Measurements from ENCODE around the gene FCN1. TPM values are rescaled to one million over a fixed set of nuclear protein-coding genes. Genes with fewer than 3 reads are reported as not detected.

The FCN1 gene
- total and polyA plus RNA-seq, 2 donors, result 1.9 to 3.6 TPM

GRCh38 chr9:134883040-134883782, 34.5 kb downstream of the FCN1 start:
- DNase-seq (ENCODE audit: extremely low spot score), result no peak
- WGBS, result 91% methylated on average over 18 of the region's 18 CpGs

DNA sequence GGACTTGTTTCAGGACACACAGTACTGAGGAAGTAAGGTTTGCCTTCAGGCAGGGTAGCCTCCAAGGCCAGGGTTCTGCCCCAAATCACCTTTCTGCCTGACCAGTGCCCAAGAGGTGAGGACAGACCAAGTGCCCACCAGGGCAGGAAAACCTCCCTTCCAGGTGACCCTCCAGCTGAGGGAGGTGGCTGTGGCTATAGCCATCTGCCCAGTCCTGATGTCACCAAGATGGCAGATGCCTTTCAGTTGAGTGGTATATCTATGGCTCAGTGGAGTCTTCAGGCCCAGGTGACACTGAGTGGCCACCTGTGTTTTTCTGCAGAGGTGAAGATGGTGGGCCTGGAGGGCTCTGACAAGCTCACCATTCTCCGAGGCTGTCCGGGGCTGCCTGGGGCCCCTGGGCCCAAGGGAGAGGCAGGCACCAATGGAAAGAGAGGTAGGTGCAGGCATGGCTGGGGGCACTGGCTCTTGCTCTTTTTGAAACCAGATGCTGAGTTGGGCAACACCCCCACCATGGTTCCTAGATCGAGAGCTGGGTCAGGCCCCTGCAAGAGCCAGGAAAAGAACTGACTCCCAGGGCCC, 35.4 kb downstream of the FCN1 start:
- Histone ChIP-seq H3K4me1 (ENCODE audit: insufficient read depth) (no peaks in the 10 kb centered on the region), H3K4me3 (ENCODE audit: low read depth, low read length) (no peak overlapping the region), H3K27ac (ENCODE audit: low read depth) (no peak overlapping the region), H3K36me3 (ENCODE audit: insufficient read depth) (no peaks in the 10 kb centered on the region)
- no peak for DNase-seq (ENCODE audit: extremely low spot score)
- WGBS, result 83% methylated on average over 3 of the region's 3 CpGs

More at GRCh38 chr9:134883040-134883782, 34.5 kb downstream of the FCN1 start:
- Histone ChIP-seq H3K4me3 (ENCODE audit: low read depth, low read length) (no peak overlapping the region), H3K36me3 (ENCODE audit: insufficient read depth) (no peaks in the 10 kb centered on the region), H3K4me1 (ENCODE audit: insufficient read depth) (no peaks in the 10 kb centered on the region), H3K27ac (ENCODE audit: low read depth) (no peak overlapping the region)

GRCh38 chr9:134881313-134881670, 36.4 kb downstream of the FCN1 start:
- DNase-seq (ENCODE audit: extremely low spot score), result no peak
- H3K4me3 ChIP-seq (ENCODE audit: low read depth, low read length), result no peak overlapping the region
- 90% methylated on average over 13 of the region's 13 CpGs for WGBS
- H3K4me1 ChIP-seq (ENCODE audit: insufficient read depth), result no peaks in the 10 kb centered on the region
- no peaks in the 10 kb centered on the region for H3K36me3 ChIP-seq (ENCODE audit: insufficient read depth)
- no peak overlapping the region for H3K27ac ChIP-seq (ENCODE audit: low read depth)

- 79% methylated on average over 25 of the region's 25 CpGs for whole genome bisulfite sequencing
Observed at GRCh38 chr9:134880484-134881312, 37.0 kb downstream of the FCN1 start, which contains the start of gene FCN2. Gene FCN2 (plus strand): TSS chr9:134880810. CDS start chr9:134880822, 12 bp downstream.

DNA sequence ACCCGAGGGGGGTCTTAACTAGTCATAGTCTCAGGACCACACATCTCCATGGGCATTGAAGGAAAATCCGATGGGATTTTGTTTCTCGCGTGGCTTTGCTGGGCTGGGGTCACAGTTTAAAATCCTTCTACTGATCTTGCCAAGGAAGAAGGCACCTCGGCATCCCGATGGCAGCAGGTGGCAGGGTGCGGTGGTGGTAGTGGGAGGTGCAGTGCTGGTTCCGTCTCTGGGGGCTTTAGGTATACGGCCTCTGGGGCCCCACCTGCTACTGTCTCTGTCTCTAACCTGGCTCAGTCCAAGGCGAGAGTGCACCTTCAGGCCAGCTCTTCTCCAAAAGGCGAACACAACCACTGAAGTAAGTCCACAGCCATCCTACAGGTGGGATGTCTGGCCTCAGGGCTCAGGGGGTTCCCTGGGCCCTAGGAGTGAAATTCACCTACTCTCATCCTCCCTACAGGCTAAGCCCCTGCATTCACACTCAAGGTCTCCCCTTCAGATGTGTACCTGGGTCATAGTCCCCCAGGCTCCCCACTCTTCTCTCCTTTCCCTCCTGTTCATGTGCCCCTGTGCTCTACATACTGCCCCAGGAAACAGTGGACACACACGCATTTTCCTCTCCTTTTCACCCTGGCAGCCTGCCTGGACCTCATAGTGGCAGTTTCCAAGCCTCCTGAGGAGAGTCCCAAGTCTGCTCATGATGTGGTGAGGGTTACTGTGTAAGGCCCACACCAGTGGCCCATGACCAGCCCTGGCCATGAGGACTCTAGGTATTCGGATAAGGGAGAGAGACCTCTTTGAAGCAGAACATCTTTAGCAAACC, 37.8 kb downstream of the FCN1 start:
- no peak overlapping the region for H3K4me3 ChIP-seq (ENCODE audit: low read depth, low read length)
- no peak overlapping the region for H3K27ac ChIP-seq (ENCODE audit: low read depth)
- 91% methylated on average over 13 of the region's 13 CpGs for WGBS
- DNase-seq (ENCODE audit: extremely low spot score), result no peak
- H3K36me3 ChIP-seq (ENCODE audit: insufficient read depth), result no peaks in the 10 kb centered on the region
- no peaks in the 10 kb centered on the region for H3K4me1 ChIP-seq (ENCODE audit: insufficient read depth)

More at GRCh38 chr9:134880484-134881312, 37.0 kb downstream of the FCN1 start, which contains the start of gene FCN2:
- no peak within 1 kb of the TSS for H3K27ac ChIP-seq (ENCODE audit: low read depth)
- H3K36me3 ChIP-seq (ENCODE audit: insufficient read depth), result no peaks in the 10 kb centered on the region
- H3K4me1 ChIP-seq (ENCODE audit: insufficient read depth), result no peaks in the 10 kb centered on the region
- H3K4me3 ChIP-seq (ENCODE audit: low read depth, low read length), result no peak within 1 kb of the TSS
- no peak for DNase-seq (ENCODE audit: extremely low spot score)

DNA sequence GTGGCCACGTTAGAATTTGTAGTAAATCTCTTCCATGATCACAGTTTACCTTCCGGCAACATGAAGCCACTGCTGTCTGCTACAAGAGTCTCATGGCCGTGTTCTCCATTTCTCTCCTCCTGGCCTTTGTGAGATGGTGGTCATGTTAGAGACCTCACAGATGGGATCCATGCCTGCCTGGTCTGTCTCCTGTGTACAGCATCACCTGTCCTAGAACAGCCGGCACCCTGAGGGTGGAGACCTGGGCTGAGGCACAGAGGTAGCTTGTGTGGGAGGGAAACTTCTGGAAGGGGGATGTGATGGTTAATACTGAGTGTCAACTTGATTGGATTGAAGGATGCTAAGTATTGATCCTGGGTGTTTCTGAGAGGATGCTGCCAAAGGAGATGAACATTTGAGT, 40.2 kb downstream of the FCN1 start:
- WGBS, result 91% methylated on average over 4 of the region's 4 CpGs
- Histone ChIP-seq H3K27ac (ENCODE audit: low read depth) (no peak overlapping the region), H3K4me1 (ENCODE audit: insufficient read depth) (no peaks in the 10 kb centered on the region), H3K36me3 (ENCODE audit: insufficient read depth) (no peaks in the 10 kb centered on the region), H3K4me3 (ENCODE audit: low read depth, low read length) (no peak overlapping the region)
- no peak for DNase-seq (ENCODE audit: extremely low spot score)

DNA sequence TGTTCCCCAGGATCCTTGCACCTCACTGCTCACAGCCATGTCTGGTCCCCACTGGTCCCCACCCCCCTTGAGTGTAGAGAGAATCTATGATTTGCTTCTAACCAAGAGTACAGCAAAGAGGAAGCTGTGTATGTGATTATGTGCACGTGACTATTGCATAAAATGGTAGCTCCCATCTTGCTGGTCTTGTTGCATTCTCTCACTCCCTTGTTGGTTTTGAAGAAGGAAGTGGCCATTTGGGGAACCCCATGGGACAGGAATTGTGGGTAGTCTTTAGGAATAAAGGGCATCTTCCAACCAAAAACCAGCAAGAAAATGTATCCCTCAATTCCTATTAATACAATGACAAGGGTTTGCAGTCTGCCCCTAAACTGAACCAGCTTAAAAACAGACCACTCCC, 42.3 kb downstream of the FCN1 start:
- 74% methylated on average over 1 of the region's 1 CpG for WGBS
- Histone ChIP-seq H3K4me3 (ENCODE audit: low read depth, low read length) (no peak overlapping the region), H3K27ac (ENCODE audit: low read depth) (no peak overlapping the region), H3K36me3 (ENCODE audit: insufficient read depth) (no peaks in the 10 kb centered on the region), H3K4me1 (ENCODE audit: insufficient read depth) (no peaks in the 10 kb centered on the region)
- DNase-seq (ENCODE audit: extremely low spot score), result no peak

DNA sequence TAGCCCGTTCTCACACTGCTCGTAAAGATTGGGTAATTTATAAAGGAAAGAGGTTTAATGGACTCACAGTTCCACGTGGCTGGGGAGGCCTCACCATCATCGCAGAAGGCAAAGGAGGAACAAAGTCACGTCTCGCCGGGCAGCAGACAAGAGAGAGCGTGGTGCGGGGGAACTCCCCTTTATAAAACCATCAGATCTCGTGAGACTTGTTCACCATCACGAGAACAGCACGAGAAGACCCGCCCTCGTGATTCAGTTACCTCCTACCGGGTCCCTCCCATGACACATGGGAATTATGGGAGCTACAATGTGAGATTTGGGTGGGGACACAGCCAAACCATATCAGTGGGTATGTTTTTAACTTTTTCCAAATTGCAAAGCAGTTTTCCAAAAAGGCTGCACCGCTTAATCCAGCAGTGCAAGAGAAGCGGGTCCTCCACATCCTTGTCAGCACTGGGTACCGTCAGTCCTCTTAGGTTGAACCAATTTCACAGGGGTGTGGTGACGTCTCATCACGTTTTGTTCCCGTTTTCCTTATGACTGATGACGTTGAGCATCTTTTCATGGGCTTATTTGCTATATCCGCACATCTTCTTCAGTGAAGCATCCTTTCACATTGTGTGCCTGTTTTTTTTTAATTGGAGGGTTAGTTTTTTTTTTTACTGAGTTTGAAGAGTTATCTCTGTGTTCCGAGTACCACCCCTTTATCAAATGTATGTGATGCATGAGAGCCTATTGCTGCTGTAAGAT, 45.1 kb downstream of the FCN1 start:
- H3K4me3 ChIP-seq (ENCODE audit: low read depth, low read length), result no peak overlapping the region
- no peaks in the 10 kb centered on the region for H3K4me1 ChIP-seq (ENCODE audit: insufficient read depth)
- no peak for DNase-seq (ENCODE audit: extremely low spot score)
- 77% methylated on average over 24 of the region's 24 CpGs for WGBS
- H3K27ac ChIP-seq (ENCODE audit: low read depth), result no peak overlapping the region
- no peaks in the 10 kb centered on the region for H3K36me3 ChIP-seq (ENCODE audit: insufficient read depth)

DNA sequence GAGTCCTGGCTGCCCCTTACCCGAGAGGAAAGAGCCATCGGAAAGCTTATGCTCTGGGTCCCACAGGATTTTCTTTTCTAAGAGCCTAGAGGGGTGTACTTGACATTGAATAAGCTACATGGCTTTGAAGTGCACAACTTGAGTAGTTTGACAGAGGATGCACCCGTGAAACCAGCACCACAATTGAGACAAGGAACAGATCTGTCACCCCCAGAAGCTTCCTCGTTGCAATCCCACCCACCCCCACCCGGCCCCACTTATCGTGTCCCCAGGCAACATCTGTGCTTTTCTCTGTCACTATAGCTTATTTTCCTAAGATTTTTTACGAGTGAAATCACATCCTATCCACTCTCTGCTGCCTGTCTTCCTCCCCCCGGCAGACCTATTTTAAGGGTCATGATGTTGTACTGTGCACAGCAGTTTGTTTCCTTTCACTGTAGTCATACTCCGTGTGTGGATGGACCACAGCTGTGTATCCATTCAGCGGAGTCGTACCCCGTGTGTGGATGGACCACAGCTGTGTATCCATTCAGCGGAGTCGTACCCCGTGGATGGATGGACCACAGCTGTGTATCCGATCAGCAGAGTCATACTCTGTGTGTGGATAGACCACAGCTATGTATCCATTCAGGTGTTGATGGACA, 45.9 kb downstream of the FCN1 start:
- DNase-seq (ENCODE audit: extremely low spot score), result peak; percentile 20

GRCh38 chr9:134870746-134871662, 46.7 kb downstream of the FCN1 start:
- DNase-seq (ENCODE audit: extremely low spot score), result no peak
- H3K4me3 ChIP-seq (ENCODE audit: low read depth, low read length), result no peak overlapping the region
- no peaks in the 10 kb centered on the region for H3K4me1 ChIP-seq (ENCODE audit: insufficient read depth)
- H3K36me3 ChIP-seq (ENCODE audit: insufficient read depth), result no peaks in the 10 kb centered on the region
- H3K27ac ChIP-seq (ENCODE audit: low read depth), result no peak overlapping the region
- WGBS, result 72% methylated on average over 30 of the region's 30 CpGs

More for the DNA sequence above, 45.9 kb downstream of the FCN1 start:
- no peaks in the 10 kb centered on the region for H3K36me3 ChIP-seq (ENCODE audit: insufficient read depth)
- H3K27ac ChIP-seq (ENCODE audit: low read depth), result no peak overlapping the region
- no peak overlapping the region for H3K4me3 ChIP-seq (ENCODE audit: low read depth, low read length)
- WGBS, result 23% methylated on average over 16 of the region's 16 CpGs
- H3K4me1 ChIP-seq (ENCODE audit: insufficient read depth), result no peaks in the 10 kb centered on the region

DNA sequence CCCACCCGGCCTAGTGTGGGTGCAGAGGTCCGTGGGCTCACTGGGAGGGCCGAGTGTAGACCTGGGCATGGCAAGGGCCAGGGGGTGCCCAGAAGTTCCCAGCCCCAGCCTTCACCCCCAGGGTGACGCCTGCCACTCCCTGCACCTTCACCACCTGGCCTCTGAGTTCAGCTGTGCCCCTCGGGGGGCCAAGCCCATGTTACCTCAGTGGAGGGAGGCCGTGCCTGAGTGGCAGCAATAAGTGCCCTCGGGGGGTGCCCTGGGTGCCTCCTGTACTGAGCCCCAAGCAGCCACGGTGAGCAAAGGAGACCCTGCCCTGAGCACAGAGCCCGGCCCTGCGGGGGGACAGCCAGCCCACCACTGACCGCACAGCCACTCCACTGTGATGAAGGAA, 47.4 kb downstream of the FCN1 start:
- WGBS, result 89% methylated on average over 11 of the region's 11 CpGs
- H3K27ac ChIP-seq (ENCODE audit: low read depth), result no peak overlapping the region
- no peak for DNase-seq (ENCODE audit: extremely low spot score)
- no peaks in the 10 kb centered on the region for H3K4me1 ChIP-seq (ENCODE audit: insufficient read depth)
- no peaks in the 10 kb centered on the region for H3K36me3 ChIP-seq (ENCODE audit: insufficient read depth)
- H3K4me3 ChIP-seq (ENCODE audit: low read depth, low read length), result no peak overlapping the region
